Measurements from ENCODE around the gene GOLT1A.

The GOLT1A gene

GRCh38 chr1:204194080-204194479 lies 19.7 kb downstream of the GOLT1A start:
- no peak for DNase-seq

DNA sequence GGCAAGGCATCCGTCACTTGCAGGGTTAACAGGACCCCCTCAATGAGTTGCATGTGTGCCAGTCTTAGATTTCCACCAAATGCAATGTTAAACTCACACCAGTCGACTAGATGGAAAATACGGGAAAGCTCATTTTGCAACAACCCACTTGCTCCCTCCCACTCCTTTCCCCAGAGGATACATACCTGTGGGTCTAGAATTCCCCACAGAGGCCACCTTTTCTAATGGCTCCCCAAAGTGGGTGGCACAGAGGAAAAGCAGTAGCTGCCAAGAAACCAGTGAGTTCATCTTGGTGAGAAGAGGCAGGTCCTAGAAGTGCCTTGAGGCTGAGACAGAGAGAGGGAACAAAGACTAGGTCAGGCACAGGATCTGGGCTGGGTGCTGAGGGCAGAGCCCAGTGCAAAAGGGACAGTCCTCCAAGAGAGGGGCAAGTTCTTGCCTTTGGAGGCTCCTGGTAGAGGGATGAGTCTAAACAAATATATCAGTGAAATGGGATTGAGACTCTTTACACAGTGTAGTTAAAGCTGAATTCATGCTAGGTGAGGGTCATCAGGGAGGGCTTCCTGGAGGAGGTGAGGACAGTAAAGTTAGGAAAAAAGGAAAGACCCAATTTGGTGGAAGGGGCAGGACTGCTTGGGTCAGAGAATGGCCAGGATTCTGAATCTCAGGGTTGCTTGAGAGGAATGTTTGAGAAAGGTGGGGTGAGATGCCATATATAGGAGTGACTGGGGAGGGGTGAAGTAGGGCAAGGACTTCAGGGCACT lies 21.0 kb downstream of the GOLT1A start:
- no peak for DNase-seq

DNA sequence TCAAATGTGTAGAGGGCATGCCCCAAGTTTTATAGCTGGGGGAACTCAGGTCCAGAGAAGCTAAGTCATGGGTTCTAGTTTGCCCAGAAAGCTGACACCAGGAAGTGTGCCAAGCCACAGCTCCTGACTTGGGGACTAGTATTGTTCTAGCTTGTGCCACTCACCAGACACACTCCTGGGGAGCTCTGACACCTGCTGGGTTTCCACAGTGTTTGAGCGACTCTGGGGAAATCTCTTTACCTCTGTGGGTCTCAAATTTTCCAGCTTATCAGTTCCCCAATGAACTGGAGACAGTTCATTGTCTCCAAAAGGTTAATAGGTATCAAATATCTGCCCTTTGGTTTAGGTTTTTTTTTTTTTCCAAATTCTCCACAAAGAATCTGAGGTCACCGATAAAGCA lies 21.7 kb downstream of the GOLT1A start:
- no peak for DNase-seq

DNA sequence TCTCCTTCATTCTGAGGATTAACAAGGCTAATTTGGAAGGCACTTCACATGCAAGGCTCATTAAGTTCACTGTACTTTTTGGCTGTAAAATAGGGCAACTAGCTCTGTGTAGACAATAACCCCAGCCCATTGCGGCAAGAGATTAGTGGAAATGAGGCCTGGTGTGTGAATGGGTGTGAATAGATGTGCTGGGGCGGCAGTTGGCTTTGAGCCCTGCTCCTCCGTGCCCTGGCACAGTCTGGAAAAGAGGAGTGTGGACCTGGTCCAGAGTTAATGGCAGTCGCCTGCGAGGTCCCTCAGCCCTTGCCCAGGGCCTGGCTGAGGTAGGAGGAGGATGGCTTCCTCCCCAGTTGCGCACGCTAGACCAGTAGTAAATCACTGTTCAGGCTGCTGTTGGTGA lies 22.3 kb downstream of the GOLT1A start:
- peak in 51 of 58 donors; percentile 10 to 93 (median 64) for DNase-seq

GRCh38 chr1:204190212-204191211 lies 23.3 kb downstream of the GOLT1A start:
- DNase-seq = no peak

- peak in 23 of 58 donors; percentile 4 to 62 (median 26) for DNase-seq
Observed at GRCh38 chr1:204188959-204189639, 24.7 kb downstream of the GOLT1A start.

DNA sequence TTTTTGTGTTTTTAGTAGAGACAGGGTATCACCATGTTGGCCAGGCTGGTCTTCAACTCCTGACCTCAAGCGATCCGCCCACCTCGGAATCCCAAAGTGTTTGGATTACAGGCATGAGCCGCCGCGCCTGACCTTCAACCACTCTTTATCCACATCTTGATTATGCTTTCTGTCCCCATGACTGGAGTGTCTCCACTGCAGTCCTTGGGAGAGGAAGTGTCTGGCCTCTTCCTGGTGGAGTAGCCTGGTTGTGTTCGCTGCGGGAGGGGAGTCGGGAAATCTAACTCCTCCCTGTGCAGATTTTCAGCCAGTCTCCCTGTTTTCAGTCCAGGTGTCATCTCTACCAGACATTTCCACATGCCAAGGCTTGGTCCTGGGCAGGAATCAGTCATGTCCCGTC lies 27.2 kb downstream of the GOLT1A start:
- no peak for DNase-seq

DNA sequence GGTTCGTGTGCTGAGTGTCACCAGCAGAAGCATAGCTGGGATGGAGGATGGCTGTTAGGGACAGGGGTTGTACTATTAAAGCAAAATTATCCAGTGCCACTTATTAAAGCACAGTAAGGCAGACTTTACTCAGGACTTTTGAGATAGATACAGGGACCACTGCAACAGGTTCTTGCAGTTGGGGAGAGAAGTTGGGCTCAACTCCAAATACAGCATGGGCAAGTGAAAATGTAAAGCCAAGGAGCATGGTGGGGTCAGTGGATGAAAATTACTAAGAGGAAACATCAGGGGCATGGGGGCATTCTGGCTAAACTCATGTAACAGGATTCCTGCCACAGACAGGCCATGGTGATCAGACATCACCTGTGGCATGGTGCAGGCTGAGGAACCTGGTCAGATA lies 32.7 kb downstream of the GOLT1A start:
- DNase-seq = no peak

DNA sequence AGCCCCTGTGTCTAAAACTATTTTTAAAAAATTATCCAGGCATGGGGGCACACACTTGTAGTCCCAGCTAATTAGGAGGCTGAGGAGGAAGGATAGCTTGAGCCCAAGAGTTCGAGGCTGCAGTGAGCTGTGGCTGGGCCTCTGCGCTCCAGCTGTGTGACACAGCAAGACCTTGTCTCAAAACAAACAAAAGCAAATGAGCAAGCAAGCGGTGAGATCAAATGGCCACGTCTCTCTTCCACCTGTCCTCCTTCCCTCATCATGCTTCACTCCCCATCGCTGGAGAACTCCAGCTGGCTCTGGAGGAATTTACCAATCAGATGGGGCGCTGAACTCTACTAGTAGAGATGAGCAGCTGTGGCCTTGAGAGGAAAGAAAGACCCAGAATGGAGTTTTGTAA lies 33.7 kb downstream of the GOLT1A start:
- DNase-seq = no peak

- no peak for DNase-seq
Observed at GRCh38 chr1:204178487-204179281, 35.1 kb downstream of the GOLT1A start.

- DNase-seq = no peak
Observed at GRCh38 chr1:204177133-204177532, 36.7 kb downstream of the GOLT1A start.

DNA sequence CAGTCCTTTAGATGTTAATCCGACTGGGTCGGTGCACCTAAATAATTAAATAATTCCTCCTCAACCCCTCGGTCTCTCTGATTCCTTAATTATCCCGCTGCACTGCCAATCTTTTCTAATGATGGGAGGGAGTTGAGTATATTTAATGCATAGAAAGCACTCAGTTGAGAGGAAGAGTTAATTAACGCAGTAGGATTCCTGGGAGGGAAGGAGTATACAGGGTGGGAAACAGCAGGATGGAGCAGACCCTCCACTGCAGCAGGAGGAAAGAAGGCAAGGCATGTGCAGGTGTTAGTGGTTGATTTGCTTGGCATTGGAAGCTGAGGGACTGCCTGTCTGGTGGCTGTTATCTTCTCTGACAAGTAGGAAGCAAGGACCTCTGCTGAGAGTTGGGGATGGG lies 37.7 kb downstream of the GOLT1A start:
- no peak for DNase-seq

- no peak for DNase-seq
Observed at GRCh38 chr1:204174958-204175357, 38.8 kb downstream of the GOLT1A start.

GRCh38 chr1:204172404-204173029 lies 41.3 kb downstream of the GOLT1A start:
- peak in 1 of 58 donors; percentile 8 for DNase-seq

GRCh38 chr1:204171751-204172178 lies 42.0 kb downstream of the GOLT1A start:
- DNase-seq = no peak

DNA sequence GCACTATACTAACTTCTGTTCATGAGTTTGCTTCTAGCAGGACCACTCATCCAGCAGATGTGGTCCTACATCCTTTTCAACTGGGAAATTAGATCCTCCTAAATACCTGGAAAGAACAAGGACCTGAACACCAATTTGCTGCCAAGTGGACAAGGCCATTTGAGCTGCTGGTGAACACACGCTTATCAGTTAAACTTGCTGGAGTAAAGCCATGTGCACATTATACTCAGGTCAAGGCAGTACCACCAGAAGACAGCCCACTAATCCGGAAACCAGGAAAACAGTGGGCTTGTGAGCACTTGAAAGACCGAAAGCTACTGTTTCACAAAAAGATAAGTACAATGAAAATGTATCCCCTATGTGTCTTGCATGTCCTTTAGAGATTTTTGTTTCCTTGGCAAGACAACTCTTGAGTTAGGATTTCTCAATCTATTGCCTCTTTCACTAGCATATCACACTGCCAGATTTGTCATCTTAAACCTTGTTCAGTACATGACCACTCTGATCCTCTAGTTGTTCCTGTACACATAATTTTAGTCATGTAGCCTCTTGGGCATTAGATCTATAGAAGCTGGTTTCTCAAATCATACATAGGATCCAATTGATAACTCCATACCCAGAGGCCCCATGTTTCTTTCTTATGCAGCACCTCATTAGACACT lies 43.2 kb downstream of the GOLT1A start:
- no peak for DNase-seq

DNA sequence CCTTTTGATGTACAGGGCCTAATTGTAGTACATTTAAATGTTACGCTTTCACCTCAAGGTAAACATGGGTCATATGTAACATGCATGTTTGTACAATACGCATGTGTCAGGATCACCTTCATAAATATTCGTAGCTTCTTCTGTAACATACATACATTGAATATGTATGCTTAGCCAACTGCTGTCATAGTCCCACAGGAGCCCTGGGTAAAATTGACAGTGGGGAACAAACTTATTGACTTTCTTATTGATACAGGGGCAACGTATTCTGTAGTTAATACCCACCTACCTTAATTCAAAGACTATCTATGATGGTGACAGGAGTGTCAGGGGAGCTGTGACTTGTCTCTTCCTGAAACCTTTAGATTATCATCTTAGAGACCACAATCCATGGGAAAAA lies 43.9 kb downstream of the GOLT1A start:
- no peak for DNase-seq

DNA sequence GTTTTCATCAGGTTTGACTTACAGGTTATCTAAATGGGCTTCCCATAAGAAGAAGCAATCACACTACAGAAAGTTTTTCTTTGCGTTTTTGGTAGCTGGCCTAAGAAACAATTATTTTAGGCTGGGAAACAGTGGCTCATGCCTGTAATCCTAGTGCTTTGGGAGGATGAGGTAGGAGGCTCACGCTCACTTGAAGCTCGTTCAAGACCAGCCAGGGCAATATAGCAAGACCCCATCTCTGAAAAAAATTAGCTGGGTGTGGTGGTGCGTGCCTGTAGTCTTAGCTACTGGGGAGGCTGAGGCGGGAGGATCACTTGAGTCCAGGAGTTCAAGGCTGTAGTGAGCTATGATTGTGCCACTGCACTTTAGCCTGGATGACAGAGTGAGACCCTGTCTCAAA lies 46.1 kb downstream of the GOLT1A start:
- DNase-seq = no peak

DNA sequence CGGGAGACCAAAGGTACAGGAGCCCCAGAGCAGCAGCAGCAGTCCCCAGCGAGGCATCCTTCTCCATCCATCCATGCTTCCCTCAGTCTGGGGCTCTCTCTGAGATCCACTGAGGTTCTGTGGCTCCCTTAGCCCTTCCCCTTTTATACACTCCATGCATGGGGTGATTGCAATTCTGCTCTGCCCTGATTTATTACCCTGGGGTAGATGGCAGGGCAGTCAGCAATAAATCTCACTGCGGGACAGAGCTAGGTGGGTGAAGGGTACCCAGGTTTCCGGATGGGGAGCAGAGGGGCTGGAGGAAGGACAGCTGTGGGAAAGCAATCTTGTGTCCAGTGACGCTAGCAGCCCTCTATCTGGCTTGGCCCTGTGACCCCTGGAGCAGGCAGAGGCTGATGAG lies 47.6 kb downstream of the GOLT1A start, which contains the start of gene REN:
Gene REN, minus strand, starts transcription at position 119 of the 400 bp plus-strand sequence. Its CDS starts 44 bp downstream, at position 75.
- DNase-seq = no peak

Measured in anterior cingulate cortex (tissue), 58 donors.